Keratinocyte (primary cell): Measurements from ENCODE around the gene ZCCHC7. TPM values are rescaled to one million over a fixed set of nuclear protein-coding genes. Genes with fewer than 3 reads are reported as not detected.

ENCODE experiments used
- DNase-seq: peaks from one replicate; pipeline ENCODE4 v3.0.0-alpha.2; 2011; ENCODE audit warnings: low read depth, missing footprints, low spot score
- FAIRE-seq: peaks from 2 replicates; lab custom pipeline; 2011; peaks lifted over from hg19 to GRCh38; lab: Jason Lieb, UNC
- H2AFZ ChIP-seq: 2 replicates; pipeline ENCODE4 v1.6.0; 2012; ENCODE audit warnings: low read length, control low read depth, inconsistent platforms; ENCODE audit not compliant: control insufficient read depth
- H3K27ac ChIP-seq: 2 replicates; pipeline ENCODE4 v1.5.1; 2011; ENCODE audit warnings: low read length; ENCODE audit not compliant: control insufficient read depth, insufficient read depth
- H3K27me3 ChIP-seq: 3 replicates; pipeline ENCODE4 v1.6.0; 2011; ENCODE audit warnings: low read length; ENCODE audit not compliant: control insufficient read depth, insufficient read depth; ENCODE audit errors: extremely low read depth
- H3K36me3 ChIP-seq, 2 experiments: 2 replicates in 1 of 2; 3 replicates in 1 of 2; pipeline ENCODE4 v1.5.1; 2011; ENCODE audit warnings: low read length in 2 of 2, mild to moderate bottlenecking in 1 of 2; ENCODE audit not compliant: control insufficient read depth in 2 of 2, insufficient read depth in 2 of 2; ENCODE audit errors: extremely low read depth in 1 of 2
- H3K4me1 ChIP-seq: 3 replicates; pipeline ENCODE4 v1.5.1; 2011; ENCODE audit warnings: low read length; ENCODE audit not compliant: control insufficient read depth, insufficient read depth; ENCODE audit errors: extremely low read depth
- H3K4me2 ChIP-seq: 3 replicates; pipeline ENCODE4 v1.6.0; 2011; ENCODE audit warnings: low read depth, low read length; ENCODE audit not compliant: control insufficient read depth, insufficient read depth; ENCODE audit errors: extremely low read depth
- H3K4me3 ChIP-seq, 3 experiments: fragments of 200-600 bp in 1 of 3; sonication (generic) in 1 of 3; 2 replicates in 2 of 3; 3 replicates in 1 of 3; pipeline ENCODE4 v1.5.1; 2011 to 2016; ENCODE audit warnings: low read length in 3 of 3, mild to moderate bottlenecking in 3 of 3, control low read depth in 2 of 3, inconsistent platforms in 1 of 3, low read depth in 1 of 3, mixed read lengths in 1 of 3, mixed run types in 1 of 3, moderate library complexity in 1 of 3; ENCODE audit not compliant: control insufficient read depth in 2 of 3, insufficient read depth in 2 of 3; ENCODE audit errors: extremely low read depth in 1 of 3
- H3K79me2 ChIP-seq: 2 replicates; pipeline ENCODE4 v1.6.0; 2012; ENCODE audit warnings: low read length; ENCODE audit not compliant: control insufficient read depth, insufficient read depth
- H3K9ac ChIP-seq: 3 replicates; pipeline ENCODE4 v1.6.0; 2011; ENCODE audit warnings: low read length; ENCODE audit not compliant: control insufficient read depth, insufficient read depth; ENCODE audit errors: extremely low read depth
- H3K9me1 ChIP-seq: 3 replicates; pipeline ENCODE4 v1.6.0; 2011; ENCODE audit warnings: low read length; ENCODE audit not compliant: control insufficient read depth, insufficient read depth; ENCODE audit errors: extremely low read depth
- H3K9me3 ChIP-seq: 2 replicates; pipeline ENCODE4 v1.5.1; 2012; ENCODE audit warnings: low read depth, low read length; ENCODE audit not compliant: control insufficient read depth
- H4K20me1 ChIP-seq: 3 replicates; pipeline ENCODE4 v1.6.0; 2011; ENCODE audit warnings: low read length; ENCODE audit not compliant: control insufficient read depth, insufficient read depth; ENCODE audit errors: extremely low read depth
- CTCF ChIP-seq, 3 experiments: IDR thresholded peaks in 1 of 3; conservative IDR thresholded peaks in 1 of 3; optimal IDR thresholded peaks in 1 of 3; 2 replicates in 2 of 3; 3 replicates in 1 of 3; pipeline versions ENCODE3 to v1.5.1; 2011; ENCODE audit warnings: low read length in 3 of 3, mild to moderate bottlenecking in 3 of 3, moderate library complexity in 2 of 3, control low read depth in 1 of 3, inconsistent platforms in 1 of 3; ENCODE audit not compliant: insufficient read depth in 2 of 3; ENCODE audit errors: extremely low read depth in 1 of 3
- EZH2 ChIP-seq: IDR thresholded peaks from one replicate; pipeline ENCODE4 v1.6.1; 2012; ENCODE audit warnings: inconsistent platforms, mild to moderate bottlenecking, low read length, moderate library complexity
- dilution Hi-C: fragments of 300-500 bp; cut with MboI; formaldehyde crosslinking; loops from one replicate; pipeline ENCODE4 v1.7.0; 2020; ENCODE audit warnings: low sequenced_read_pairs; ENCODE audit not compliant: extremely low pct_ligation_motif_present
- polyA plus RNA-seq, 5 experiments: library from polyadenylated mRNA; depleted of rRNA in 3 of 5; stranded (reverse) in 3 of 5; stranded (forward) in 1 of 5; unstranded in 1 of 5; fragments of >200 nt; gene quantifications; 1 replicate in 1 of 5; 2 replicates in 3 of 5; 3 replicates in 1 of 5; pipeline versions ENCODE4 v1.2.1 to v1.2.3, GENCODE V29; 2011 to 2012; ENCODE audit warnings: missing spikeins in 2 of 5, low read depth in 1 of 5, low replicate concordance in 1 of 5

Gene ZCCHC7
- polyA plus RNA-seq, 1 donor (not counting 4 experiments of a cell fraction or from before 2014, with no cell fraction given), result 16.5 TPM

- dilution Hi-C loops, result no loop called here
- no peaks in the 10 kb centered on the region for H4K20me1 ChIP-seq
- no peaks in the 10 kb centered on the region for H3K27me3 ChIP-seq
- no peak overlapping the region for H3K4me3 ChIP-seq
- no peaks in the 10 kb centered on the region for H3K9me3 ChIP-seq
- H3K9ac ChIP-seq, result no peak overlapping the region
- H3K27ac ChIP-seq, result no peak overlapping the region
- H2AFZ ChIP-seq, result no peak overlapping the region
- no peak for TF ChIP-seq EZH2
- no peak for TF ChIP-seq CTCF (optimal IDR thresholded peaks at IDR 0.05 in 1 of 3, IDR thresholded peaks at IDR 0.05 in 1 of 3, conservative IDR thresholded peaks at IDR 0.05 in 1 of 3; ENCODE audit: extremely low read depth in 1 of 3, insufficient read depth in 2 of 3, low read length in 3 of 3)
- no peaks in the 10 kb centered on the region for H3K9me1 ChIP-seq
- H3K4me1 ChIP-seq, result no peaks in the 10 kb centered on the region
- FAIRE-seq, result no peak
- H3K79me2 ChIP-seq, result no peaks in the 10 kb centered on the region
- H3K4me2 ChIP-seq, result no peak overlapping the region
- H3K36me3 ChIP-seq, result peaks cover 0 to 2% of the 10 kb centered on the region in 2 experiments
- DNase-seq, result no peak
Measured at GRCh38 chr9:37179576-37179975, 59.2 kb downstream of the ZCCHC7 start.

GRCh38 chr9:37180138-37180537, 59.8 kb downstream of the ZCCHC7 start:
- DNase-seq, result no peak
- peaks cover 0 to 2% of the 10 kb centered on the region in 2 experiments for H3K36me3 ChIP-seq
- H3K4me1 ChIP-seq, result no peaks in the 10 kb centered on the region
- H3K27ac ChIP-seq, result no peak overlapping the region
- no peak overlapping the region for H3K4me2 ChIP-seq
- no peaks in the 10 kb centered on the region for H3K79me2 ChIP-seq
- H2AFZ ChIP-seq, result no peak overlapping the region
- no peaks in the 10 kb centered on the region for H4K20me1 ChIP-seq
- H3K27me3 ChIP-seq, result no peaks in the 10 kb centered on the region
- H3K9ac ChIP-seq, result no peak overlapping the region
- dilution Hi-C loops, result no loop called here
- no peak for TF ChIP-seq CTCF (optimal IDR thresholded peaks at IDR 0.05 in 1 of 3, IDR thresholded peaks at IDR 0.05 in 1 of 3, conservative IDR thresholded peaks at IDR 0.05 in 1 of 3; ENCODE audit: extremely low read depth in 1 of 3, insufficient read depth in 2 of 3, low read length in 3 of 3)
- TF ChIP-seq EZH2, result no peak
- no peaks in the 10 kb centered on the region for H3K9me3 ChIP-seq
- H3K9me1 ChIP-seq, result no peaks in the 10 kb centered on the region
- no peak for FAIRE-seq
- no peak overlapping the region for H3K4me3 ChIP-seq
